GM21381 (cell line): ENCODE data around the gene MIPEP.

ENCODE experiments used
- ATAC-seq: cut with Tn5 transposase; IDR thresholded peaks from one replicate; pipeline ENCODE4 v1.9.1; 2021; ENCODE audit warnings: mild to moderate bottlenecking, moderate library complexity; ENCODE audit not compliant: unreplicated experiment

MIPEP gene

GRCh38 chr13:23688336-23688735 lies 200.9 kb downstream of the MIPEP start:
- ATAC-seq, result no peak

GRCh38 chr13:23687614-23688013 lies 201.6 kb downstream of the MIPEP start:
- ATAC-seq, result no peak

GRCh38 chr13:23686948-23687347 lies 202.3 kb downstream of the MIPEP start:
- ATAC-seq, result no peak

- no peak for ATAC-seq
These were observed 203.8 kb downstream of the MIPEP start for GRCh38 chr13:23685416-23685815.

GRCh38 chr13:23684647-23685046 lies 204.6 kb downstream of the MIPEP start:
- no peak for ATAC-seq

- no peak for ATAC-seq
These were observed 206.1 kb downstream of the MIPEP start for GRCh38 chr13:23683084-23683483.

GRCh38 chr13:23680845-23681669 lies 208.1 kb downstream of the MIPEP start:
- no peak for ATAC-seq
